ENCODE results near the gene CA9. TPM values are rescaled to one million over a fixed set of nuclear protein-coding genes. Genes with fewer than 3 reads are reported as not detected.

CA9 gene
- polyA plus RNA-seq, 1 experiment: 0.13 TPM

DNA sequence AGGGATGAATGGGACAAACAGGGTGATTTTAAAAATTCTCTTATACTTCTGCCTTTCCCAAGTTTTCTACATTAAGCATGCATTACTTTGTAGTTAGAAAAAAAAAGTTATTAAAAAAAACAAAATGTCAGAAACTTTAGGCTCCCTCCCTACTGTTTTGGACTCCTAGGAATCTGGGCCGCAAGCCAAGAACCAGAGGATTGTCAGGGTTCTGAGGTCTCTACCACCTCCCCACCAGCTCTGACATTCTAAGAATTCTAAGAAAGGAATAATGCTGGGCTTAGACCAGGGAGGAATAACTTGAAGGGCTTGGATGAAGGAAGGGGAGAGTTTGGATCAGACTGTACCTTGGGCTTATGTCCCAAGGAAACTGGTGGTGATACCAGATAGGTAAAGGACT lies 7.7 kb upstream of the CA9 start:
- Histone ChIP-seq H3K27me3 (ENCODE audit: control insufficient read depth, insufficient read depth, low read length) (no peaks in the 10 kb centered on the region), H3K36me3 (ENCODE audit: control insufficient read depth, insufficient read depth, low read length) (no peaks in the 10 kb centered on the region), H3K4me3 (ENCODE audit: low read depth, low read length) (no peak overlapping the region)
- TF ChIP-seq, protein P1, sequence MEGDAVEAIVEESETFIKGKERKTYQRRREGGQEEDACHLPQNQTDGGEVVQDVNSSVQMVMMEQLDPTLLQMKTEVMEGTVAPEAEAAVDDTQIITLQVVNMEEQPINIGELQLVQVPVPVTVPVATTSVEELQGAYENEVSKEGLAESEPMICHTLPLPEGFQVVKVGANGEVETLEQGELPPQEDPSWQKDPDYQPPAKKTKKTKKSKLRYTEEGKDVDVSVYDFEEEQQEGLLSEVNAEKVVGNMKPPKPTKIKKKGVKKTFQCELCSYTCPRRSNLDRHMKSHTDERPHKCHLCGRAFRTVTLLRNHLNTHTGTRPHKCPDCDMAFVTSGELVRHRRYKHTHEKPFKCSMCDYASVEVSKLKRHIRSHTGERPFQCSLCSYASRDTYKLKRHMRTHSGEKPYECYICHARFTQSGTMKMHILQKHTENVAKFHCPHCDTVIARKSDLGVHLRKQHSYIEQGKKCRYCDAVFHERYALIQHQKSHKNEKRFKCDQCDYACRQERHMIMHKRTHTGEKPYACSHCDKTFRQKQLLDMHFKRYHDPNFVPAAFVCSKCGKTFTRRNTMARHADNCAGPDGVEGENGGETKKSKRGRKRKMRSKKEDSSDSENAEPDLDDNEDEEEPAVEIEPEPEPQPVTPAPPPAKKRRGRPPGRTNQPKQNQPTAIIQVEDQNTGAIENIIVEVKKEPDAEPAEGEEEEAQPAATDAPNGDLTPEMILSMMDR (IDR thresholded peaks at IDR 0.05; ENCODE audit: insufficient read depth, low read depth, low read length): no peak
- no peak for DNase-seq (ENCODE audit: low read depth)
- CTCF ChIA-PET: interaction anchor here (0.6 to 6.4 kb wide), 6 partner anchors 7 to 66 kb away, joined by 3 to 63 read pairs (median 4); partner anchors contain the start of genes CA9, CREB3 and TLN1
- POLR2A ChIA-PET: interaction anchor here (0.7 kb wide), 1 partner anchor 22 kb away, joined by 3 read pairs; no protein-coding TSS in a partner anchor

DNA sequence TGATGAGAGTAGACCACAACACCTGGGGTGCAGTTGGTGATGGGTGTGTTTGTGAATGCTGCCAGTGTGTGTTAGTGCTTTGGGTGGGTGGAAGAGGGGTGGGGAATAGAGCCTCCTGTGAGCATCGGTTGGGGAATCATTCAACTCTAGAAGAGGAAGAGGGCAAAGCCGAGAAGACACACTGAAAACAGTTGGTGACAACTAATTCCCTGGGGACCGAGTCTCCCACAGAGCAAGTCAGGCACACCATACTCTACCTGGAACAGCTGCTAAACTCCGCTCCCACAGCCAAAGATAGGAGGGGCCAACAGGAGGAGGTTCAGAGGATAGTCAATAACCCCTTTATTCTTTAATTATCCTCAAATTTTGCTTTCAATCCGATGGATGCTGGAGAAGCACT lies 7.2 kb upstream of the CA9 start:
- ChIA-PET POLR2A (no interaction called here), CTCF (interaction anchor here (0.7 to 6.4 kb wide), 3 partner anchors 9 to 66 kb away, joined by 3 to 63 read pairs (median 5); partner anchors contain the start of genes CREB3 and TLN1)

DNA sequence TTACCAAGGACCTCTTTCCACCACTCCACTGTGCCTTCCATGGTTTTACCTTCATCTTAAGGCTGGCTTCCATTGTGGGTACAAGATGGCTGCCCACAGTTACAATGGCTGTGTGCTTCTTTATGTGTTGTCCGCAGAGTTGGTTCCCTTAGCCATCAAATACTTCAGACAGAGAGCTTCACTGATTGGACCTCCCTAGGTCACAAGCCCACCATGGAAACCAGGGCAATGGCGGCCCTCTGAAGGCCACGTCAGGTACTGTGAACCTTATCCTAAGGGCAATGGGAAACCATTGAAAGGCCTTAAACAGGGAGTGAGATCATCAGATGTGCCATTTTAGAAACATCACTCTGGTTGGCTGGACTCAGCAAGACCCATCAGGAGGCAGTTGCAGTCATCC lies 5.8 kb upstream of the CA9 start:
- H3K4me3 ChIP-seq (ENCODE audit: low read depth, low read length): no peak overlapping the region
- DNase-seq (ENCODE audit: low read depth): no peak
- POLR2A ChIA-PET: no interaction called here
- H3K36me3 ChIP-seq (ENCODE audit: control insufficient read depth, insufficient read depth, low read length): no peaks in the 10 kb centered on the region
- TF ChIP-seq, protein P1 (IDR thresholded peaks at IDR 0.05; ENCODE audit: insufficient read depth, low read depth, low read length): no peak
- CTCF ChIA-PET: no interaction called here
- H3K27me3 ChIP-seq (ENCODE audit: control insufficient read depth, insufficient read depth, low read length): no peaks in the 10 kb centered on the region

More for the DNA sequence above, 7.2 kb upstream of the CA9 start:
- no peaks in the 10 kb centered on the region for H3K36me3 ChIP-seq (ENCODE audit: control insufficient read depth, insufficient read depth, low read length)
- no peaks in the 10 kb centered on the region for H3K27me3 ChIP-seq (ENCODE audit: control insufficient read depth, insufficient read depth, low read length)
- TF ChIP-seq, protein P1 (IDR thresholded peaks at IDR 0.05; ENCODE audit: insufficient read depth, low read depth, low read length): no peak
- H3K4me3 ChIP-seq (ENCODE audit: low read depth, low read length): no peak overlapping the region
- DNase-seq (ENCODE audit: low read depth): no peak

DNA sequence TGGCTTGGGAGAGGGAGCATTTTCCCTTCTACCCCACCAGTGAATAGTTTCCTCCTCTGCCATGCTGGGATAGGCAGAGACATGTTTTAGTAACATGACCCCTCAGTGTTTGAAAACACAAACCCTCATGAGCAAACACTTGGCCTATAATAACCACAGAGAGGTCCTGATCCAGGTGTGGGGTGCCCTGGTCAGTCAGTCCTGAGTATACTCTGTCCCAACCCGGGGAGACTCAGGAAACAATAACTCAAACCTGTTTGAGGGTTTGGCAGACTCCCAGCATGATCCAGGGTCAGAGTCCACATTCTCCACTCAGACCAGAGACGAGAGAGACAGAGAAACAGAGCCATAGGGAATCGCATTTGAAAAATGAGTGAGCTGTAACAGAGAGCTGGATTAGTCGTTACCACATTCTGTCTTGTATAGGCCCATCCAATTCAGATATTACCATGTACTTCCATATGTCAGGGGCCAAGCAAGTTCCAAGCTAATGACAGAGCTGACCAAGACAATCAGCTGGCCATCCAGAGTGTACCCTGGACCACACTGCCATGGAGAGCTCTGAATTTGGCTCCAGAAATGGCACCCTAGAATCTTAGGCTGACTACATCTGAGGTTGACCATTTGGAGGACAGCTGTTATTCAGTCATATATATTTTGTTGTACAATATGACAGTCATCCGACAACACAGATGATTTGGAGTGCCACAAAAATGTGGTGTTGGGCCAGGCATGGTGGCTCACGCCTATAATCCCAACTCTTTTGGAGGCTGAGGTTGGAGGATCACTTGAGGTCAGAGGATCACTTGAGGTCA lies 4.2 kb upstream of the CA9 start:
- TF ChIP-seq, protein P1 (IDR thresholded peaks at IDR 0.05; ENCODE audit: insufficient read depth, low read depth, low read length): no peak
- POLR2A ChIA-PET: interaction anchor here (0.8 kb wide), 1 partner anchor 26 kb away, joined by 14 read pairs; no protein-coding TSS in a partner anchor
- H3K27me3 ChIP-seq (ENCODE audit: control insufficient read depth, insufficient read depth, low read length): no peaks in the 10 kb centered on the region
- DNase-seq (ENCODE audit: low read depth): no peak
- H3K36me3 ChIP-seq (ENCODE audit: control insufficient read depth, insufficient read depth, low read length): no peaks in the 10 kb centered on the region
- no peak overlapping the region for H3K4me3 ChIP-seq (ENCODE audit: low read depth, low read length)
- CTCF ChIA-PET: interaction anchor here (0.9 to 2.5 kb wide), 8 partner anchors 8 to 27 kb away, joined by 3 to 19 read pairs (median 4); partner anchors contain the start of genes CCDC107 and RMRP

DNA sequence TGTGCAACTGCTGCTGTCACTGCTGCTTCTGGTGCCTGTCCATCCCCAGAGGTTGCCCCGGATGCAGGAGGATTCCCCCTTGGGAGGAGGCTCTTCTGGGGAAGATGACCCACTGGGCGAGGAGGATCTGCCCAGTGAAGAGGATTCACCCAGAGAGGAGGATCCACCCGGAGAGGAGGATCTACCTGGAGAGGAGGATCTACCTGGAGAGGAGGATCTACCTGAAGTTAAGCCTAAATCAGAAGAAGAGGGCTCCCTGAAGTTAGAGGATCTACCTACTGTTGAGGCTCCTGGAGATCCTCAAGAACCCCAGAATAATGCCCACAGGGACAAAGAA lies 265 bp downstream of the CA9 start:
- ChIA-PET CTCF (interaction anchor here (1.7 to 5.0 kb wide), 2 partner anchors 9 to 22 kb away, joined by 6 to 29 read pairs; partner anchors contain the start of gene ARHGEF39), POLR2A (no interaction called here)
- no peak overlapping the region for H3K4me3 ChIP-seq (ENCODE audit: low read depth, low read length)
- no peak for DNase-seq (ENCODE audit: low read depth)
- H3K36me3 ChIP-seq (ENCODE audit: control insufficient read depth, insufficient read depth, low read length): no peaks in the 10 kb centered on the region
- TF ChIP-seq, protein P1 (IDR thresholded peaks at IDR 0.05; ENCODE audit: insufficient read depth, low read depth, low read length): no peak
- H3K27me3 ChIP-seq (ENCODE audit: control insufficient read depth, insufficient read depth, low read length): no peaks in the 10 kb centered on the region
